Loucy (cell line): Measurements from ENCODE around the gene TTC39B.

Source experiments
- H2AFZ ChIP-seq: fragments of 200-600 bp; sonication (generic); 2 replicates; pipeline ENCODE4 v1.6.0; 2016; ENCODE audit warnings: antibody characterized with exemption, mild to moderate bottlenecking, low read length, moderate library complexity
- H3F3A ChIP-seq: fragments of 200-600 bp; 2 replicates; pipeline ENCODE4 v1.6.0; 2016; ENCODE audit warnings: antibody characterized with exemption, low read depth, mild to moderate bottlenecking
- H3K27me3 ChIP-seq: fragments of 200-600 bp; sonication (generic); 2 replicates; pipeline ENCODE4 v1.6.1; 2014; ENCODE audit warnings: low read length, mild to moderate bottlenecking; ENCODE audit not compliant: insufficient read depth, poor library complexity, severe bottlenecking
- H3K36me3 ChIP-seq: fragments of 200-600 bp; sonication (generic); 2 replicates; pipeline ENCODE4 v1.6.1; 2016; ENCODE audit warnings: low read length; ENCODE audit not compliant: insufficient read depth
- H3K4me1 ChIP-seq: fragments of 200-600 bp; sonication (generic); 2 replicates; pipeline ENCODE4 v1.5.1; 2014; ENCODE audit warnings: low read length, mild to moderate bottlenecking; ENCODE audit not compliant: insufficient read depth, poor library complexity, severe bottlenecking
- H3K4me2 ChIP-seq: fragments of 200-600 bp; sonication (generic); 2 replicates; pipeline ENCODE4 v1.6.0; 2014; ENCODE audit warnings: antibody characterized with exemption, low read length, low read depth, mild to moderate bottlenecking; ENCODE audit not compliant: poor library complexity, severe bottlenecking
- H3K4me3 ChIP-seq: fragments of 200-600 bp; sonication (generic); 2 replicates; pipeline ENCODE4 v1.5.1; 2014; ENCODE audit warnings: low read length, mild to moderate bottlenecking, mixed read lengths; ENCODE audit not compliant: poor library complexity, severe bottlenecking
- H3K79me2 ChIP-seq: fragments of 200-600 bp; sonication (generic); 2 replicates; pipeline ENCODE4 v1.6.1; 2014; ENCODE audit warnings: low read length; ENCODE audit not compliant: insufficient read depth
- H3K9ac ChIP-seq: fragments of 200-600 bp; sonication (generic); 2 replicates; pipeline ENCODE4 v1.6.0; 2014; ENCODE audit warnings: mild to moderate bottlenecking, low read depth, low read length, moderate library complexity; ENCODE audit not compliant: poor library complexity, severe bottlenecking
- H3K9me2 ChIP-seq: fragments of 200-600 bp; sonication (generic); replicated peaks from 2 replicates; pipeline ENCODE4 v1.6.1; 2016; ENCODE audit warnings: low read depth, low read length, mixed read lengths
- H3K9me3 ChIP-seq: fragments of 200-600 bp; sonication (generic); 2 replicates; pipeline ENCODE4 v1.6.1; 2014; ENCODE audit warnings: mild to moderate bottlenecking, antibody characterized with exemption, low read length, low read depth; ENCODE audit not compliant: insufficient read depth
- H4K20me1 ChIP-seq: fragments of 200-600 bp; sonication (generic); 2 replicates; pipeline ENCODE4 v1.6.0; 2014; ENCODE audit warnings: antibody characterized with exemption, low read length, mild to moderate bottlenecking; ENCODE audit not compliant: insufficient read depth, poor library complexity, severe bottlenecking
- EZH2phosphoT487 ChIP-seq: fragments of 200-600 bp; IDR thresholded peaks from 2 replicates; pipeline ENCODE4 v1.6.1; 2018; ENCODE audit warnings: antibody characterized with exemption, mild to moderate bottlenecking, moderate library complexity, borderline replicate concordance
- TF ChIP-seq, protein P1 (sequence below): fragments of 200-600 bp; sonication (generic); conservative IDR thresholded peaks from 2 replicates; pipeline ENCODE4 v1.5.1; 2014; ENCODE audit warnings: mild to moderate bottlenecking, antibody characterized with exemption, low read length

Gene TTC39B

GRCh38 chr9:15353892-15354291 is 46.9 kb upstream of the TTC39B start:
- no peaks in the 10 kb centered on the region for H3K79me2 ChIP-seq
- no peak overlapping the region for H3K9ac ChIP-seq
- no peaks in the 10 kb centered on the region for H3K36me3 ChIP-seq
- H3K4me1 ChIP-seq: peaks cover 34% of the 10 kb centered on the region
- H3K4me2 ChIP-seq: no peak overlapping the region
- H4K20me1 ChIP-seq: no peaks in the 10 kb centered on the region
- 0 out of 2 replicates have a peak, but pooled peaks cover 4% of the 10 kb centered on the region for H3F3A ChIP-seq
- H3K27me3 ChIP-seq: no peaks in the 10 kb centered on the region
- no peaks in the 10 kb centered on the region for H3K9me3 ChIP-seq
- H2AFZ ChIP-seq: no peak overlapping the region
- no peak for TF ChIP-seq EZH2phosphoT487
- TF ChIP-seq, protein P1, sequence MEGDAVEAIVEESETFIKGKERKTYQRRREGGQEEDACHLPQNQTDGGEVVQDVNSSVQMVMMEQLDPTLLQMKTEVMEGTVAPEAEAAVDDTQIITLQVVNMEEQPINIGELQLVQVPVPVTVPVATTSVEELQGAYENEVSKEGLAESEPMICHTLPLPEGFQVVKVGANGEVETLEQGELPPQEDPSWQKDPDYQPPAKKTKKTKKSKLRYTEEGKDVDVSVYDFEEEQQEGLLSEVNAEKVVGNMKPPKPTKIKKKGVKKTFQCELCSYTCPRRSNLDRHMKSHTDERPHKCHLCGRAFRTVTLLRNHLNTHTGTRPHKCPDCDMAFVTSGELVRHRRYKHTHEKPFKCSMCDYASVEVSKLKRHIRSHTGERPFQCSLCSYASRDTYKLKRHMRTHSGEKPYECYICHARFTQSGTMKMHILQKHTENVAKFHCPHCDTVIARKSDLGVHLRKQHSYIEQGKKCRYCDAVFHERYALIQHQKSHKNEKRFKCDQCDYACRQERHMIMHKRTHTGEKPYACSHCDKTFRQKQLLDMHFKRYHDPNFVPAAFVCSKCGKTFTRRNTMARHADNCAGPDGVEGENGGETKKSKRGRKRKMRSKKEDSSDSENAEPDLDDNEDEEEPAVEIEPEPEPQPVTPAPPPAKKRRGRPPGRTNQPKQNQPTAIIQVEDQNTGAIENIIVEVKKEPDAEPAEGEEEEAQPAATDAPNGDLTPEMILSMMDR: no peak
- no peaks in the 10 kb centered on the region for H3K9me2 ChIP-seq
- H3K4me3 ChIP-seq: no peak overlapping the region

GRCh38 chr9:15352306-15352705 is 45.3 kb upstream of the TTC39B start:
- Histone ChIP-seq H3K9me2 (no peaks in the 10 kb centered on the region), H3K4me2 (no peak overlapping the region)
- TF ChIP-seq, protein P1: no peak
- TF ChIP-seq EZH2phosphoT487: no peak

GRCh38 chr9:15349892-15350761 is 43.1 kb upstream of the TTC39B start:
- no peak overlapping the region for H3K4me2 ChIP-seq
- TF ChIP-seq EZH2phosphoT487: no peak
- TF ChIP-seq, protein P1: no peak
- H3K9ac ChIP-seq: no peak overlapping the region
- no peak overlapping the region for H3K4me3 ChIP-seq
- no peaks in the 10 kb centered on the region for H3K79me2 ChIP-seq
- H3K9me2 ChIP-seq: no peaks in the 10 kb centered on the region
- no peaks in the 10 kb centered on the region for H4K20me1 ChIP-seq
- H3K9me3 ChIP-seq: no peaks in the 10 kb centered on the region
- 0 out of 2 replicates have a peak, but pooled peaks cover 1% of the 10 kb centered on the region for H3F3A ChIP-seq
- peaks cover 16% of the 10 kb centered on the region for H3K4me1 ChIP-seq
- H3K27me3 ChIP-seq: no peaks in the 10 kb centered on the region
- H2AFZ ChIP-seq: no peak overlapping the region
- H3K36me3 ChIP-seq: no peaks in the 10 kb centered on the region

More at GRCh38 chr9:15352306-15352705, 45.3 kb upstream of the TTC39B start:
- Histone ChIP-seq H3K4me3 (no peak overlapping the region), H3K9ac (no peak overlapping the region), H3K27me3 (no peaks in the 10 kb centered on the region), H3K36me3 (no peaks in the 10 kb centered on the region), H3F3A (0 out of 2 replicates have a peak, but pooled peaks cover 4% of the 10 kb centered on the region), H3K79me2 (no peaks in the 10 kb centered on the region), H4K20me1 (no peaks in the 10 kb centered on the region), H3K9me3 (no peaks in the 10 kb centered on the region), H2AFZ (no peak overlapping the region), H3K4me1 (peaks cover 28% of the 10 kb centered on the region)
